GM10847 (cell line): ENCODE results near the gene EMC6.

Source experiments
- POLR2A ChIP-seq: IDR thresholded peaks from 2 replicates; pipeline ENCODE4 v1.6.1; 2011; ENCODE audit not compliant: insufficient read length; ENCODE audit errors: extremely low read depth

The EMC6 gene

DNA sequence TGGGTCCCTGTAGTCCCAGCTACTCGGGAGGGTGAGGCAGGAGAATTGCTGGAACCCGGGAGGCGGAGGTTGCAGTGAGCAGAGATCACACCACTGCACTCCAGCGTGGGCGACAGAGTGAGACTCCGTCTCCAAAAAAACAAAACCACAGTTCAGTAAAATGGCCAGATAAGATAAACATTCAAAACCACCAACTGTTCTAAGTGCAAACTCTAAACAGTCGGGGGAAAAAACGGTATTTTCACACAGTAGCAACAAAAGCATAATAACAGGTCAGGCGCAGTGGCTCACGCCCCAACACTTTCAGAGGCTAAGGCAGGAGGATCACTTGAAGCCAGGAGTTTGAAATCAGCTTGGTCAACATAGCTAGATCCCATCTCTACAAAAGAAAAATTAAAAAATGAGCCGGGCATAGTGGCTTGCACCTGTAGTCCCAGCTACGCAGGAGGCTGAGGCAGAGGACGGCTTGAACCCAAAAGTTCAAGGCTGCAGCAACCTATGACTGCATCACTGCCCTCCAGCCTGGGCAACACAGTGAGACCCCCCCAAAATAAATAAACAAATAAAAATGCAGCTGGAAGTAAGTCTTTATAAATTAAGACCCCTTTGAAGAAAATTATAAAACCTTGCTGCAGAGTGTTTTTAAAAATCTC lies 44.3 kb downstream of the EMC6 start:
- no peak for TF ChIP-seq POLR2A

DNA sequence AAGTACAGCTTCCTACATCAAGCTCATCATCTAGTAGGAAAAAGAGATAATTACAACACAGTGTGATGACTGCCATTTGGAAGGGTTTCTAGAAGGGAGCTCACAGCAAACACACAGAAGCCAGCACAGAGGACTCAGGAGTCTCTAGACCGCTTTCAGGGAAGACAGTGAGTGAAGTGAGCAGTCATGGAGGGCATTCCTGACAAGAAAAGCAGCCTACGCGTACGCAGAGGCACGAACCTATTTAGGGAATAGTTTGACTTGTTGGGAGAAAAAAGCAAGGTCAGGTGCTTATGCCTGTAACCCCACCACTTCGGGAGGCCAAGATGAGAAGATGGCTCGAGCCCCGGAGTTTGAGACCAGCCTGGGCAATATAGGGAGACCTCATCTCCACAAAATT lies 46.7 kb downstream of the EMC6 start:
- no peak for TF ChIP-seq POLR2A

DNA sequence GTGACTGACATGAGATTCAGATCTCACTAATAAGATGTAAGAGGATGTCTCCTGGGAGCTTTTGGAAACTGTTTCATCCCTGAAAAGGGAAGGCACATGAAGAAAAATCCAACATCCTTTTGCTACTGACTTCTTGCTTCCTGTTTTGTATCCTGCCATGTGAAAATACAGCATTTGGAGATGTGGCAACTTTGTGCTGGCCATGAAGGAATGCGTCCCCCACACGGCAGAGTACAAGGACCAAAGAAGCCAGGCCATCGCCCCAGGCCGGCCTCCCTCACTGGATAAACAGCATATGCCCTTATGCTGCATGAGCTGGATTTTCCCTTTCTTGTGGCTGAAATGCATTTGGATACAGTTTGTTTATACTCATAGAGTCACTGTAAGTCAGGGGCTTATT lies 49.6 kb downstream of the EMC6 start:
- no peak for TF ChIP-seq POLR2A

DNA sequence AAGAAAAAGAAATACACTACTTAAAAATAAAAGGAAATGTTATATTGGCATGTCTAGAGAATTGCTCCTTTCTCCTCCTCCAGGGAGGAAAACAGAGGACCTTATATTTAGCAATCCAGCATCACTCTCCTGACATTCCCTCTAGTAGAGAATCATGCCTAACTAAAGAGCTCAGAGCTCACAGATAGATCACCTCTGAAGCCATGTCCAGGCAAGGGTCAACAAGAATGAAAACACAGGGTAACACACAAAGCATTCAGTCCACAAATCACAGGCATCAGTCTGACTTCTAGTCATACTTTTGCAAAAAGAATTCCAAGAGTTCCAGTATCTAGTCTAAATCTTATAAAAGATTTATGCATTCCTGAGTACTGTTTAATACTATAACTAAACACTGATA lies 50.7 kb downstream of the EMC6 start:
- TF ChIP-seq POLR2A: no peak
